GM19467 (cell line): Measurements from ENCODE around the gene SH2D3A.
"Not testable (repeated sequence)": the region's sequence is repeated elsewhere in the genome, so short reads cannot be mapped to it uniquely, and the experiment has no call there.

Experiments
- ATAC-seq: cut with Tn5 transposase; IDR thresholded peaks from one replicate; pipeline ENCODE4 v1.9.1; 2021; ENCODE audit warnings: mild to moderate bottlenecking, moderate library complexity; ENCODE audit not compliant: unreplicated experiment

Gene SH2D3A

DNA sequence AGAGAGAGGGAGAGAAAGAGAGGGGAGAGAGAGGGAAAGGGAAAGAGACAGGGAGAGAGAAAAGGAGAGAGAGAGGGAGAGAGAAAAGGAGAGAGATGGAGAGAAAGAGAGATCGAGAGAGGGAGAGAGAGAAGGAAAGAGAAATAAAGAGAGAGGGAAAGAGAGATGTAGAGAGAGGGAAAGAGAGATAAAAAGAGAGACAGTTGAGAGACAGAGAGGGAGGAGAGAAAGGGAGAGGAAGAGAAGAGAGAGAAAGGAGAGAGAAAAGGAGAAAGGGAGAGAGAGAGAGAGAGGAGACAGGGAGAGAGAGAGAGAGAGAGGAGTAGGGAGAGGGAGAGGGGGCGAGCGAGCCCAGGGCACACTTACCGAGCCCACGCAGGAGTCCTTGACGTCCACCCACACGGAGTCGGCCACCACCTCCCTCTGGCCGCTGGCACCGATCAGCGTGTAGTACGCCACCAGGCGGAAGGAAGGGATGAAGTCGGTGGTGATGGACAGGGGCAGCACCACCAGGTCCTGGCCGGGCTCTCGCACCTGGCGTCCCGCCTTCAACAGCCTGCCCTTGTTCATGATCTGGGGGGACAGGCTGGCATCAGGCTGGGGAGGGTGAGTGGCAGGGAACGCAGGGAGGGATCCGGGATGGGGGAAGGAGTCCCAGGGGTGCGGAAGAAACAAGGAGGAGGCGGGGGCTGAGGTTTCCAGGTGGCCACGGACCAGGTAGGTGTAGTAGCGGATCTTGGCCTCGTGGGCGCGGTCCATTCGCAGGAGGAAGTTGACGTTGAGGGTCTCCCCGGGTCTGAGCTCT, 56.8 kb downstream of the SH2D3A start:
- ATAC-seq = no peak

DNA sequence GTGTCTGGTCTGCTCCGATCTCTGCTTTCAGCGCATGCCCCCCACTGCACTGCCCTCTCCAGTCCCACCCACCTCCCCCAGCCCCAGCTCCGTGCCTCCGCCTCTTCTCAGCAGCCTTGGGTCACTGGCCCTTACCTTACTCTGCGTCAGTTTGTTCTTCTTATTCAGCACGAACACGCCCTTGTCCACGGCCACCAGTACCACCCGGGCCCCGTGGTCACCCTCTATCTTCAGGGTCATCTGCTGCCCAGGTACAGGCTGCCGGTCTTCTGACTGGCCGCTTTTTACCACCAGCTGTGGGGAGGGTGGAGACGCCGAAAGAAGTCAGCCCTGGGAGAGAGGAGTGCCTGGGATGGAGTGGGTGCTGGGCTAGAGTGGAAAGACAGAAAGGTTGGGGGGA, 57.7 kb downstream of the SH2D3A start:
- ATAC-seq = no peak

DNA sequence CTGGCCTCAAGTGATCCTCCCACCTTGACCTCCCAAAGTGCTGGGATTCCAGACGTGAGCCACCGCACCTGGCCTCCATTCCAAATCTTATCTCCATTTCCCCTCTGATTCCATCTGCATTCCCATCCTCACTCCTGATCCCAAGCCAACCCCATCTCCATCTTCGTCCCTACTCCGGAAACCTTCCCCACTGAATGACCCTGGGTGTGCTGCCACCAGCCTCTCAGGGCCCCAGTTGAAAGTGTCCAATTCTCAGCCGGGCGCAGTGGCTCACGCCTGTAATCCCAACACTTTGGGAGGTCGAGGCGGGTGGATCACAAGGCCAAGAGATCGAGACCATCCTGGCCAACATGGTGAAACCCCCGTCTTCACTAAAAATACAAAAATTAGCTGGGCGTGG, 58.3 kb downstream of the SH2D3A start:
- not testable (repeated sequence) for ATAC-seq

DNA sequence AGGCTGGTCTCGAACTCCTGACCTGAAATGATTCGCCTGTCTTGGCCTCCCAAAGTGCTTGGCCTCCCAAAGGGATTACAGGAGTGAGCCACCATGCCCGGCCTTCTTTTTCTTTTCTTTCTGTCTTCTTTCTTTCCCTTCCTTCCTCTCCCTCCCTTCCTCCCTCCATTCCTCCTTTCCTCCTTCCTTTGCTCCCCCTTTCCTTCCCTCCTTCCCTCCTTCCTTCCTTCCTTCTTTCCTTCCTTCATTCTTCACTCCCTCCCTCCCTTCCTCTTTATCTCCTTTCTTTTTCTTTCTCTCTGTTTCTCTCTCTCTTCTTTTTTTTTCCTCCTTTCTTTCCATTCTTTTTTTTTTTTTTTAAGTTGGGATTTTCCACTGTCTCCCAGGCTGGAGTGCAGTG, 58.9 kb downstream of the SH2D3A start:
- ATAC-seq = no peak

DNA sequence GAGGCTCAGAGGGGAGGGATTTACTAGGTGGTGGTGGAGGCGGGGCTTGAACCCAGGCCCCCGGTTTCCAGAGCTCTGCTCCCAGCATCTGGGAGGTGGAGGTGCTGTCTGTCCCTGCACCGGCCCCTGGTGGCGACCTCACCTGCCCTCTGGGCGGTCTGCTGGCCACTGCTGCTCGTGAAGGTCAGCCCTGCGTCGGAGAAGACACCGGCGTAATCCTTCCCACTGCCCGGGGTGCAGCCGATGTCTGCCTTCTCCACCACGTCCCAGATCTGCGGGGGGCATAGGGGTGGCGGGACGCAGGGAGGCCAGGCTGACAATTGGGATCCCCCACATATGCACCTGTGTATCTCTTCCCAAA, 59.6 kb downstream of the SH2D3A start:
- ATAC-seq = no peak

DNA sequence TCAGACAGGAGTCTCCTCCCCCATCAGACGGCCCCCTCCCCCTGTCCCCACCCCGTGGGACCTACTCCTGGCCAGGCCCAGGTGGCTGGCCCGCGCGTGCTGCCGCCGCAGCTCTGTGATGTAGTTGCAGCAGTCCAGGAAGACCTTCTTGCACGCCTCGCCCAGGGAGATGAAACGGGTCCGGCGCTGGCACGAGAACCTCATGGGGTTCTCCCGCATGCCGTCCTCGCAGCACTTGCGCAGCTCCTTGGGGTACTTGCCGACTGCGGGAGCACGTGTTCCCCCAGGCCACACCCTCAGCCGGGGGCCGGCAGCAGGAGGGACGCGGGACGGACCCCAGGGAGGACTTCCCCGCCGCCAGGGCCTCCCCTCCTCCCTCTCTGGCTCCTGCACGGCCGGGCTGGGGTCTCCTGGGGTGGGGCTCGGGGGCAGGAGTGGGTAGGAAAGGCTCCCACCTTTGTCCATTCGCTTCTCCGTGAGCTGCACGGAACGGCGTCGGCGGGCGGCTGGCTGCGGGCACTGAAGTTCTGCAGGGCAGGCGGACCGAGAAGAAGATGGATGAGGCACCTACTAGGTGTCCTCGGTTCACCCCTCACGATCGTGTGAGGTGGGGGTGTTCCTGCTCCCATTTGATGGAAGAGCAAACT, 60.1 kb downstream of the SH2D3A start:
- no peak for ATAC-seq

DNA sequence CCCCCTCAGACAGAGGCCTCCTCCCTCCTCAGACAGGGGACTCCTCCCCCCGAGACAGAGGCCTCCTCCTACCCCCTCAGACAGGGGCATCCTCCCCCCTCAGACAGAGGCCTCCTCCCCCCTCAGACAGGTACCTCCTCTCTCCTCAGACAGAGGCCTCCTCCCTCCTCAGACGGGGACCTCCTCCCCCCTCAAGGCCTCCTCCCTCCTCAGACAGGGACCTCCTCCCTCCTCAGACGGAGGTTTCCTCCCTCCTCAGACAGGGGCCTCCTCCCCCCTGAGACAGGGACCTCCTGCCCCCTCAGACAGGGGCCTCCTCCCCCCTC, 60.6 kb downstream of the SH2D3A start:
- no peak for ATAC-seq

DNA sequence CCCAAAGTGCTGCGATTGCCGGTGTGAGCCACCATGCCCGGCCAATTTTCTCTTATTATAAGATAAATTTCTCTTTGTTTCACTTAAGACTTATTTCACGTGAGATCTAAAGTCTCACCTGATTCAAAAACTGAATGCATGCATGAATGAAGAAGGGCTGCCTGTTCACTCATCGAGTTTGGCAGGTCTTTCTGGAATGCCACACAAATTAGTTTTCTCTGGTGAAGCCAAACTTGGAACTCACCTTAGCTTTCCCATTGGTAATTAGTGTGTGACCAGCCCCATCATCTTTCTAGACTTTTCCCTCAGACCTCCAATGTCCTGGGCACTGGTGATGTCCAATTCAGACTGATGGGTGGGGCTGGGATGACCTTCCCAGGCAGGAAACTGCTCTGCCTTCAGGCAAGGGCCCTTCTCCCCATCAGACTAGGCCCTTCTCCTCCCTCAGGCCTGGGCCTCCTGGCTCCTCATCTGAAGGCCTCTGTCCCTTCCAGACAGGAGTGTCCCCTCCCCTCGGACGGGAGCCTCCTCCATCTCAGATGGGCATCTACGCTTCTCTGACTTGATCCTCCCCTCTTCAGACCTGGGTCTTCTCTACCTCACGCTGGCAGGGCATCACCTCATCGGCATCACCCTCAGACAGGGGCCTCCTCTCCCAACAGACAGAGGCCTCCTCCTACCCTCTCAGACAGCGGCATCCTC, 61.2 kb downstream of the SH2D3A start:
- no peak for ATAC-seq
